ENCODE results near the gene N4BP2L2.

Gene N4BP2L2

GRCh38 chr13:32538621-32539246, at the start of gene N4BP2L2:
N4BP2L2 (minus strand) TSS chr13:32538795; CDS start chr13:32537027, 1,768 bp downstream.
- no peaks in the 10 kb centered on the region for H3K27me3 ChIP-seq (ENCODE audit: insufficient read depth, low read depth)
- peaks cover 6% of the 10 kb centered on the region; the same call in 1 of the 2 replicates for H3K36me3 ChIP-seq (ENCODE audit: insufficient read depth)
- peak within 1 kb of the TSS; percentile 83 for H3K27ac ChIP-seq
- no peak within 1 kb of the TSS for H3K4me3 ChIP-seq (IDR thresholded peaks at IDR 0.05; ENCODE audit: insufficient read depth, low read depth, low read length)
- peak within 1 kb of the TSS; percentile 63 for H3K4me2 ChIP-seq
- H4K20me1 ChIP-seq (ENCODE audit: insufficient read depth): no peaks in the 10 kb centered on the region
- peak within 1 kb of the TSS; percentile 73 for H2AFZ ChIP-seq (ENCODE audit: low read depth)
- peak within 1 kb of the TSS; percentile 75 for H3K9ac ChIP-seq
- peak; percentile 25; the same call in 1 of the 2 replicates for TF ChIP-seq CTCF (conservative IDR thresholded peaks at IDR 0.05; ENCODE audit: low read depth, low read length)
- H3K4me1 ChIP-seq (ENCODE audit: low read depth, poor library complexity, severe bottlenecking): peaks cover 8% of the 10 kb centered on the region
- H3K79me2 ChIP-seq (ENCODE audit: insufficient read depth, low read depth): peaks cover 14% of the 10 kb centered on the region

DNA sequence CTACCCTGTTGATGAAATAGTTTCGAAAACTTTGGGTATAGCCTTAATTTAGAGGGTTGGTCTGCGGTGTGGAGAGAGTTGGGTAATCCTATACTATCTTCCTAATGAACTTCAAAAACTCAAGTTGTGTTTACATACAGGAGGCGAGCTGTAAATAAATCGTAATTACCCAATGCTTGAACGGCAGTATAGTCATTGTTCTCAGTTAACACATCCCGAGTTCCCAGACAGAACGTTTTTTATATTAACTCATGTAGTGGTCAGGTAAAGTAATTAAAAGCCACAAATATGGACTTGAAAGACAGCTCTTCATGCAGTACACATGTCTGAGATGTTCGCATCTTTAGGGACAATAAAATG, 49.2 kb upstream of the N4BP2L2 start:
- no peaks in the 10 kb centered on the region for H3K36me3 ChIP-seq (ENCODE audit: insufficient read depth)
- H3K4me2 ChIP-seq: peak overlapping the region; percentile 84
- H2AFZ ChIP-seq (ENCODE audit: low read depth): no peak overlapping the region
- H3K4me3 ChIP-seq (IDR thresholded peaks at IDR 0.05; ENCODE audit: insufficient read depth, low read depth, low read length): no peak overlapping the region
- H3K4me1 ChIP-seq (ENCODE audit: low read depth, poor library complexity, severe bottlenecking): peaks cover 21% of the 10 kb centered on the region
- peaks cover 23% of the 10 kb centered on the region for H4K20me1 ChIP-seq (ENCODE audit: insufficient read depth)
- peaks cover 56% of the 10 kb centered on the region for H3K79me2 ChIP-seq (ENCODE audit: insufficient read depth, low read depth)
- no peaks in the 10 kb centered on the region for H3K27me3 ChIP-seq (ENCODE audit: insufficient read depth, low read depth)
- no peak for TF ChIP-seq CTCF (conservative IDR thresholded peaks at IDR 0.05; ENCODE audit: low read depth, low read length)
- peak overlapping the region; percentile 79 for H3K27ac ChIP-seq
- peak overlapping the region; percentile 68; the same call in 1 of the 2 replicates for H3K9ac ChIP-seq

DNA sequence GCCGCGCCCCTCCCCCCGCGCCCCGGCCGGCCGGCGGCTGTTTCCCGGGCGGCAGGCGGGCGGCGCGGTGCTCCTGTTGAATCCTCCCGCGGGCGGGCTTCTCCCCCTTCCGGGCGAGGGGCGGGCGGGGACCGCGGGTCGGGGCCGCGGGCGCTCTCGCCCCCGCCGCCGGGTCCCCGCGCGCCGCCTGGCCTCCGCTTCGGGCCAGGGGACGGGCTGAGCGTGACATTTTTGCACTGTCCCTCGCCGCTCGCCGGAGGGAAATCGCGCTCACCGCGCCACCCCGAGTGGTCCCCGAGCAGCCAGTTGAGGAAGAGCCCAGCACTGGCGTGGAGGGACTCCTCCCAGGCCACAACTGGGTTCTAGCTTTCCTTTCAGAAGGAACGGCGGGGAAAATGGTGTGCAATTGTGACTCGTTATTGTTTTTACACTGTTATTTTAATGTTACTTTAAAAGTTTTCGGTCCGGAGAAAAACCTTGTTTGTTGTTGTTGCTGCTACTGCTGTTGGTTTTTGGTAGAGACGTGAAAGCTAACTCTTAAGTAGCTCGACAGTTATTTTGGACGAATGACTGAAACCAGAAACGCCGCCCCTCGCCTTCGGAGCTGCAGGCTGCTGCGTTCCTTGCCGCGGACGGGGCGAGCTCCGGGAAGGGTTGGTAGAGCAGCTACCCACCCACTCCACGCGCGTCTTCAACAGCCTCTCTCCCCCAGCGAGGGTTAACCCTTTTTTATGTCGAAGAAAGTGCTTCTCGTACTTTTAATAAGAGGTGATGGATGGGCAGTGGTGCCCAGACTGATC, 48.6 kb upstream of the N4BP2L2 start:
- H3K9ac ChIP-seq: peak overlapping the region; percentile 68; the same call in 1 of the 2 replicates
- H3K79me2 ChIP-seq (ENCODE audit: insufficient read depth, low read depth): peaks cover 50% of the 10 kb centered on the region
- H3K4me3 ChIP-seq (IDR thresholded peaks at IDR 0.05; ENCODE audit: insufficient read depth, low read depth, low read length): no peak overlapping the region
- H3K4me2 ChIP-seq: peak overlapping the region; percentile 84
- H3K4me1 ChIP-seq (ENCODE audit: low read depth, poor library complexity, severe bottlenecking): peaks cover 21% of the 10 kb centered on the region
- peak overlapping the region; percentile 79 for H3K27ac ChIP-seq
- peaks cover 23% of the 10 kb centered on the region for H4K20me1 ChIP-seq (ENCODE audit: insufficient read depth)
- no peaks in the 10 kb centered on the region for H3K27me3 ChIP-seq (ENCODE audit: insufficient read depth, low read depth)
- no peak overlapping the region; the same call in 1 of the 2 replicates for H2AFZ ChIP-seq (ENCODE audit: low read depth)
- no peak for TF ChIP-seq CTCF (conservative IDR thresholded peaks at IDR 0.05; ENCODE audit: low read depth, low read length)
- no peaks in the 10 kb centered on the region for H3K36me3 ChIP-seq (ENCODE audit: insufficient read depth)

DNA sequence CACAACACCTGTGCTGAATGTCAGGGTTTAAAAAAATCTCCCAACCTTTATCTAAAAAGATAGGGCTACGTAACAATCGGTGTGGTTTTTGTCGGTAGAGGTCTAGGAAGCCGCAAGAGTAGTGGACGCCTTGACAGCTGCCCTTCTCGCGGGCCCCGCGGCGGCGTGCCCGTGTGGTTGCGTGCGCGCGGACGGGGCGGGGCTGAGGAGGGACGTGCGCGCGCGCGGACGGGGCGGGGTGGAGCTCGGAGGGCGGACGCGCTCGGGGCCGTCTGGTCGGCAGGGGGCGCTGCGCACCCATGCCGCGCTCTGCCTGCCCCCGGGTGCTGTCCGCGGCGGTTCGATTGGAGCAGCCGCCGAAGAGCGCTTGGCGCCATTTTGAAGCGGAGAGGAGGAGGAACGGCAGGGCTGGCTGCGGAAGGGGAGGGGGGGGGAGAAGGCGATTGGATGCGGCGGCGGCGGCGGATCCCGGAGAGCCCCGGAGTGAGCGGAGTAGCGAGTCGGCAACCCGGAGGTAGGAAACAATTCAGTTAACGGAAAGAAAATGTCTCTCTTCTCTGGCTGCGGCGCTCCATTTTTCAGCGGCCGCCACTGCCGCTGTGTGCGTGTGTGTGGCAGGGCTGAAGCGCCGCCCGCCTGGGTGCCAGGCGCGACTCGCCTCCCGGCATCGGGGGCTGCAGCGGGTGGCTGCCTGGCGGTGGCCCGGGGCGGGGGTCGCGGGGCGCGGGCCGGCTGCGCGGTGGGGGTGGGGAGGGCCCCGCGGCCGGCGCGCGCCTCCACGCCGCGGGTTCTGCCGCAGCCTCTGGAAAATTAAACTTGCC, 47.7 kb upstream of the N4BP2L2 start, which contains the start of gene PDS5B:
PDS5B (plus strand) TSS at position 373 of the 821 bp plus-strand sequence. CDS start 62,321 bp downstream, outside the sequence.
- peak within 1 kb of the TSS; percentile 90 for H2AFZ ChIP-seq (ENCODE audit: low read depth)
- TF ChIP-seq CTCF (conservative IDR thresholded peaks at IDR 0.05; ENCODE audit: low read depth, low read length): peak; percentile 57

More for the DNA sequence above, 47.7 kb upstream of the N4BP2L2 start, which contains the start of gene PDS5B:
- Histone ChIP-seq H4K20me1 (ENCODE audit: insufficient read depth) (peaks cover 18% of the 10 kb centered on the region), H3K4me1 (ENCODE audit: low read depth, poor library complexity, severe bottlenecking) (peaks cover 21% of the 10 kb centered on the region), H3K36me3 (ENCODE audit: insufficient read depth) (no peaks in the 10 kb centered on the region), H3K79me2 (ENCODE audit: insufficient read depth, low read depth) (peaks cover 41% of the 10 kb centered on the region), H3K4me3 (IDR thresholded peaks at IDR 0.05; ENCODE audit: insufficient read depth, low read depth, low read length) (no peak within 1 kb of the TSS), H3K4me2 (peak within 1 kb of the TSS; percentile 97), H3K9ac (peak within 1 kb of the TSS; percentile 84), H3K27ac (peak within 1 kb of the TSS; percentile 86), H3K27me3 (ENCODE audit: insufficient read depth, low read depth) (no peaks in the 10 kb centered on the region)

All from KMS-11 (cell line).